ENCODE measurements around the gene FOXC2.

- TF ChIP-seq CTCF (IDR thresholded peaks at IDR 0.05) (no peak), REST (IDR thresholded peaks at IDR 0.05; ENCODE audit: insufficient read depth in 1 of 2, low read depth in 2 of 2, low read length in 1 of 2) (no peak), POLR2AphosphoS5 (IDR thresholded peaks at IDR 0.05; ENCODE audit: low read depth, low read length) (no peak)
Measured at GRCh38 chr16:86594721-86595120, 28.1 kb downstream of the FOXC2 start.

All from Panc1 (cell line).